KOPT-K1 (cell line): Measurements from ENCODE around the gene TCAIM.
"Not testable (repeated sequence)": the region's sequence is repeated elsewhere in the genome, so short reads cannot be mapped to it uniquely, and the experiment has no call there.

ENCODE experiments used
- H3K27ac ChIP-seq: fragments of 200-600 bp; sonication (generic); 2 replicates; pipeline ENCODE4 v1.5.1; 2016; ENCODE audit warnings: antibody characterized with exemption, mild to moderate bottlenecking, low read depth, low read length; ENCODE audit not compliant: poor library complexity, severe bottlenecking
- H3K36me3 ChIP-seq: fragments of 200-600 bp; sonication (generic); 2 replicates; pipeline ENCODE4 v1.5.1; 2017; ENCODE audit warnings: antibody characterized with exemption, mild to moderate bottlenecking, low read length, moderate library complexity; ENCODE audit not compliant: insufficient read depth
- H3K9me3 ChIP-seq: fragments of 200-600 bp; sonication (generic); 2 replicates; pipeline ENCODE4 v1.5.1; 2017; ENCODE audit warnings: antibody characterized with exemption, low read length, mild to moderate bottlenecking; ENCODE audit not compliant: insufficient read depth, poor library complexity, severe bottlenecking

Gene TCAIM

GRCh38 chr3:44387404-44387803 lies 48.8 kb downstream of the TCAIM start:
- Histone ChIP-seq H3K36me3 (peaks cover 9% of the 10 kb centered on the region; the same call in 1 of the 2 replicates), H3K27ac (no peak overlapping the region), H3K9me3 (peaks cover 33% of the 10 kb centered on the region)

GRCh38 chr3:44392489-44392888 lies 53.9 kb downstream of the TCAIM start:
- Histone ChIP-seq H3K9me3 (peaks cover 9% of the 10 kb centered on the region), H3K36me3 (0 out of 2 replicates have a peak, but pooled peaks cover 5% of the 10 kb centered on the region), H3K27ac (no peak overlapping the region)

GRCh38 chr3:44395714-44396113 lies 57.1 kb downstream of the TCAIM start:
- no peaks in the 10 kb centered on the region for H3K9me3 ChIP-seq
- H3K27ac ChIP-seq, result no peak overlapping the region
- 0 out of 2 replicates have a peak, but pooled peaks cover 5% of the 10 kb centered on the region for H3K36me3 ChIP-seq

- Histone ChIP-seq H3K36me3 (peaks cover 8% of the 10 kb centered on the region; the same call in 1 of the 2 replicates), H3K27ac (no peak overlapping the region), H3K9me3 (no peaks in the 10 kb centered on the region)
Measured at GRCh38 chr3:44396200-44397171, 57.9 kb downstream of the TCAIM start.

GRCh38 chr3:44398271-44398670 lies 59.7 kb downstream of the TCAIM start:
- peaks cover 10% of the 10 kb centered on the region; the same call in 1 of the 2 replicates for H3K36me3 ChIP-seq

GRCh38 chr3:44398853-44399252 lies 60.3 kb downstream of the TCAIM start:
- H3K9me3 ChIP-seq, result no peaks in the 10 kb centered on the region
- H3K27ac ChIP-seq, result no peak overlapping the region
- H3K36me3 ChIP-seq, result peaks cover 10% of the 10 kb centered on the region; the same call in 1 of the 2 replicates

More at GRCh38 chr3:44398271-44398670, 59.7 kb downstream of the TCAIM start:
- H3K9me3 ChIP-seq, H3K27ac ChIP-seq: not testable (repeated sequence)

GRCh38 chr3:44400771-44401170 lies 62.2 kb downstream of the TCAIM start:
- no peak overlapping the region for H3K27ac ChIP-seq
- H3K36me3 ChIP-seq, result peaks cover 10% of the 10 kb centered on the region; the same call in 1 of the 2 replicates

GRCh38 chr3:44402548-44402947 lies 64.0 kb downstream of the TCAIM start:
- H3K27ac ChIP-seq, result no peak overlapping the region
- H3K36me3 ChIP-seq, result peaks cover 5% of the 10 kb centered on the region; the same call in 1 of the 2 replicates
- H3K9me3 ChIP-seq, result no peaks in the 10 kb centered on the region

More at GRCh38 chr3:44400771-44401170, 62.2 kb downstream of the TCAIM start:
- no peaks in the 10 kb centered on the region for H3K9me3 ChIP-seq

- H3K9me3 ChIP-seq, result no peaks in the 10 kb centered on the region
- no peaks in the 10 kb centered on the region for H3K36me3 ChIP-seq
- H3K27ac ChIP-seq, result no peak overlapping the region
Measured at GRCh38 chr3:44409640-44410410, 71.3 kb downstream of the TCAIM start.

GRCh38 chr3:44411031-44411645 lies 72.6 kb downstream of the TCAIM start:
- no peaks in the 10 kb centered on the region for H3K36me3 ChIP-seq

GRCh38 chr3:44412365-44412764 lies 73.8 kb downstream of the TCAIM start:
- Histone ChIP-seq H3K9me3 (no peaks in the 10 kb centered on the region), H3K36me3 (no peaks in the 10 kb centered on the region), H3K27ac (no peak overlapping the region)

More at GRCh38 chr3:44411031-44411645, 72.6 kb downstream of the TCAIM start:
- Histone ChIP-seq H3K27ac (no peak overlapping the region), H3K9me3 (no peaks in the 10 kb centered on the region)

- no peak overlapping the region for H3K27ac ChIP-seq
- H3K9me3 ChIP-seq, result no peaks in the 10 kb centered on the region
- H3K36me3 ChIP-seq, result no peaks in the 10 kb centered on the region
Measured at GRCh38 chr3:44414517-44415090, 76.0 kb downstream of the TCAIM start.

GRCh38 chr3:44415421-44415820 lies 76.9 kb downstream of the TCAIM start:
- Histone ChIP-seq H3K36me3 (no peaks in the 10 kb centered on the region), H3K27ac (no peak overlapping the region), H3K9me3 (no peaks in the 10 kb centered on the region)
